ENCODE results near the gene STXBP3.

DNA sequence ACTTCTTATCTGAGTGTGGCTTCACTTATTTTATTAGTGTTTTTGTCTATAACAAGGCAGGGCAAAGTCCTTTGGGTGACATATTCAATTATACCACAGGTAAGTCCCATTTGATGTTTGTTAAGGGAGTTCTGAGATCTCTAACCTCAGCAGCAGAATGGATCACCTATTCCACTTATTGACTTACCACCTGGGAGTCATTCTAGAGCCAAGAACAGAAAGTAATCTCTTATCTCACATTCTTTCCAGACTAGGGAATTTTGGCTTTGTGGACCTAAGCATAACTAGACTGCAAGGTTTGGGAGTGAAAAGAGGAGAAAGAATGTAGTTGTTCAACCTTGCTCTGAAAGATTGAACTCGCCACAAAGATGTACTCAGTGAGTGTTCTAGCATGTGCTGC, 20.6 kb upstream of the STXBP3 start:
- TF ChIP-seq, protein P1, sequence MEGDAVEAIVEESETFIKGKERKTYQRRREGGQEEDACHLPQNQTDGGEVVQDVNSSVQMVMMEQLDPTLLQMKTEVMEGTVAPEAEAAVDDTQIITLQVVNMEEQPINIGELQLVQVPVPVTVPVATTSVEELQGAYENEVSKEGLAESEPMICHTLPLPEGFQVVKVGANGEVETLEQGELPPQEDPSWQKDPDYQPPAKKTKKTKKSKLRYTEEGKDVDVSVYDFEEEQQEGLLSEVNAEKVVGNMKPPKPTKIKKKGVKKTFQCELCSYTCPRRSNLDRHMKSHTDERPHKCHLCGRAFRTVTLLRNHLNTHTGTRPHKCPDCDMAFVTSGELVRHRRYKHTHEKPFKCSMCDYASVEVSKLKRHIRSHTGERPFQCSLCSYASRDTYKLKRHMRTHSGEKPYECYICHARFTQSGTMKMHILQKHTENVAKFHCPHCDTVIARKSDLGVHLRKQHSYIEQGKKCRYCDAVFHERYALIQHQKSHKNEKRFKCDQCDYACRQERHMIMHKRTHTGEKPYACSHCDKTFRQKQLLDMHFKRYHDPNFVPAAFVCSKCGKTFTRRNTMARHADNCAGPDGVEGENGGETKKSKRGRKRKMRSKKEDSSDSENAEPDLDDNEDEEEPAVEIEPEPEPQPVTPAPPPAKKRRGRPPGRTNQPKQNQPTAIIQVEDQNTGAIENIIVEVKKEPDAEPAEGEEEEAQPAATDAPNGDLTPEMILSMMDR (IDR thresholded peaks at IDR 0.05), result no peak
- no peak for TF ChIP-seq POLR2A (IDR thresholded peaks at IDR 0.05)

Measured in uterus (tissue), 2 donors.